ENCODE measurements around the gene DYNLT2.
A peak's percentile ranks its signal among the peaks of the same experiment; 100 is the strongest.

The DYNLT2 gene, protein sequence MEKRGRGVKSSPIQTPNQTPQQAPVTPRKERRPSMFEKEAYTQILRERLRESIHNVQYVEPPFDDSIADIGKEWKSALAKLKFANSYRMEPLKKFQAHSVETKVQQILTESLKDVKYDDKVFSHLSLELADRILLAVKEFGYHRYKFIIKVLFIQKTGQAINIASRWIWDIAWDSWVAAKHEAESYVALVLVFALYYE

DNA sequence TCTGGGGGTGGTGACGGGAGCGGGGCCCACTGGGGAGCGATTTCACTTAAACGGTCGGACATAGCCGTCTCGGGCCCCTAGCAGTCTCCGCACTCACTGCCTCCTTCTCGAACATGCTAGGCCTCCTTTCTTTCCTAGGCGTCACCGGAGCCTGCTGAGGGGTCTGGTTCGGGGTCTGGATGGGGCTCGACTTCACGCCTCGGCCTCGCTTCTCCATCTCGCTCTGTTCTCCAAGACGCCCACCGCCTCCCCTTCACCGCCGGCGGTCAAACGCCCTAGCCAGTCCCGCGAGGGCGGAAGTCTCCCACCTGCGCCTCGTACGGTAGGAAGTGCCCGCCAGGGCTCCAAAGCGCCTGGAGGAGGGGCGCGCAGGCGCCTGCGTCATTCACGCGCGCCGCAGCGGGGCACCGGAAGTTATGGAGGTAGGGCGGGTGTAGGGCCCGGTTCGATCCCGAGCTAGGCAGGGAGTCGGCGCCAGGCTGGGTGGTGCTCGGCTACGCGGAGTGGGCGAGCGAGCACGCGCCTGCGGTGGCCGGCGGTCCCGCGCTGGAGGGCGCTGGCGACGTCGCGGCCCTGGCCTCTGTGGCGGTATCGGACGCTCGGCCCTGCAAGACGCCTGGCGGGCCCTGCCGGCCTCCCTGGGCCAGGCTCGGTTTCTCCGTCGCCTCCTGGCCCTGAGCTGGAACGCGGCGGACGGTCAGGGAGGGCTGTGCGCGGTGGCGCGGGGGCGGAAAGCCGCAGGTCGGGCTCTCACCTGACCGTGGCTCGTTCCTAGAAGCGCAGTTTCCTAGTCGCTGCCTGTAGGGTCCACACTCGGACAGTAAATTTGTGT lies at the start of gene DYNLT2, which contains the start of gene ERMARD:
TSS of gene DYNLT2 (minus strand) at position 331 of the 832 bp plus-strand sequence. CDS start at position 217, 114 bp downstream.
TSS of gene ERMARD (plus strand) at position 381 of the 832 bp plus-strand sequence. CDS start at position 417, 36 bp downstream.
- DNase-seq, result peak; percentile 98

DNA sequence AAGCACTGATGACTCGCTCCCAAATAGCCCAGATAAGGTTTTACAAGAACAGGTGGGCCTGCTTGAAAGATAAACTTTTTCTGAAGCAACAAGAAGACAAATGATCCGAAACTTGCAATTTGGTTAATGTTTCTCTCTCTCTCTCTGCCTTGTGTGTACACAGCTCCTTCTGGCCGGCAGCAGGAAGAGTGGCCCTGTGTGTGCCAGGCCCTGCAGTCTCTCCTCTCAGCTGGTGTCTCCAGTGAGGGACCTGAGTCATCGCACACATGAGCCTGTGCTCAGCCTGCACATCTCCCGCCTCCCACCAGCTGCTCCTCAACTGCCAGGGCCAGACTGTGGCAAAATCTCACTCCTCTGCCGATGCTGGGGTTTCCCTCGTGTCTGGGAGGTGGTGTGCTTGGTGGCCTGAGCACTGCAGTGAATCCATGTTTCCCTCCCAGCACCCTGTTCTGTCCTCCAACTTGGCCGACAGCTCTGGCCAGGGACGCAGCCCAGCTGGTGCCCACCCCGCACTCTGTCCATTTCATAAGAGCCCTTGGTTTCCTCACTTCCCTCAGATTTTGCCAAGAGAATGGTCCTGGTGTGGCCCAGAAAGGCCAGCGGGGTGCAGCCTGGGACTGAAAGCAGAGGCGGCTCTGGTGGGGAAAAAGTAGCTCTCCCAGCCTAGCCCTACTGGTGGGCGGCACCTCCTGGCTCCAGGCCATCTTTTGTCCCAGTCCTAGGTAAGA lies 49.5 kb upstream of the DYNLT2 start:
- no peak for DNase-seq

DNA sequence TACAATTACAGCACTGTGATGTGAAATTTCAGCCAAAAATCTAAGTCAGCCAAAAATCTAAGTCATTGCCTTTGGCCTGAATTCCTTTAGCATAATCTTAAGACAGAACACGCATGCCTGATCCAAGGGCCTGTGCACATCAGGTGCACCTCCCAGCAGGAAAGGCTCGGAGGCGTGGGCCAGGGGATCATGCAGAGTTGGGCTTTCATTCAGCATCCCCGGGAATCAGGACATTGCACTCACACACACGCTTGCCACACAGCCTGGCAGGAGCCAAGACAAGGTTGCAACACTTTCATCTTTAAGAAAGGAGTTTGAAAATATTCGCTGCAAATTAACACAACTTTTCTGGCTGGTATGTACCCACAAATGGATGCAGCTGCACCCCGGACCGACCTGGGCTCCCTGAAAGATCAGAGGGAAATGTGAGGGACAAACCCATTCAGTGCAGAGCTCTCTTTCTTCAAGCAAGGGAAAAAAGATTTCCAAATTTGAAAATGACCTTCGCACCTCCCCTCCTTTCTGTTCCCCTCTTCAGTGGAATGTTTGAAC lies 48.8 kb upstream of the DYNLT2 start:
- DNase-seq, result no peak

DNA sequence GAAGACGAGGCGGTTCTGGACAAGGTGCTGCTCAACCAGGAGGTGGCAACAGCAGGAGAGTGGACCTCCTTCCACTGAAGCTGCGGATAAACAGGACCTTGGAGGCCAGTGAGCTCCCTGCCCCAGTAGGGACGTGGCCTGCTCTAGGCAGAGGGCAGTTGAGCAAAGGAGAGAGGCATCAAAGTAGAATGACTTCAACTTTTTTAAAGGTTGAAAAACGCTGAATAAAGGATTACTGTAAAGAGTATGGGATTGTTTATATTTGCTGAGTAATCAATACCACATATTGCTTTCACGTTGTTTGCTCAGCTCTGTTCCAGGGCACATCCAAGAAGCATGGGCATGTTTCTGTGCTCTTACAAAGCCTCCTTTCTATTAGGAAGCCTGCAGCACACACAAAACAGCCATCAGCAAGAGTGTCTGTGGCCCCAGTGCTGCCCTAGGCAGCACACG lies 48.1 kb upstream of the DYNLT2 start:
- no peak for DNase-seq

DNA sequence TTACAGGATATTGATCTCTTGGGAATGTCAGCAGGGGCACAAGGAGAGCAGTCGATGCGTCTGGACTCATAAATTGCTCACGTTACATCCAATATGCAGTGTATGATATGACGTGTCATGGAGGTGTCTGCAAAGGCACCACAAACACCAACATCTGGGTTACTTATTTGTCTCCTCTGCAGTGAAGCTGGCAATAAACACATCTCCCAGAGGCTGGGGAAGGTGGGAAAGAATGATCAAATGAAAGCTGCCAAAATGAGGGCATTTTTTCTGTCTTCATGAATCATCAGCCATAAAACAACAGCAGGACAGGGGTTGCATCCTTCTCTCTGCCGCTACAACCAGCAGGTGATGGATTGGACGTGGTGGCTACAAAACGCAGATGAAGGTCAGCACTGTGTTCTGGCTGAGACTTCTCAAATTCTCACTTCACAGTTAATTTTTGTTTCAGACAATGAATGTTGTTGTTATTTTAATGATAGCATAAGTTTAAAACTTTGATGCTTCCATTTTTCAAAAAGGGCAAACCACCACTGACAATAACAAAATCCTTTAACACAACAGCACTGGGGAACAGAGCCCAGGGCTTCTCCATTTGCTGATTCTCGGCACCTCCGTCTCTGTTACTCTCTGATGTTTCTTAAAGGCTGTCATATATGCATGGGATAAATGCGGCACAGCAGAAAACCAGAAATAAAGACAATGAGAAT lies 47.5 kb upstream of the DYNLT2 start:
- DNase-seq, result no peak

DNA sequence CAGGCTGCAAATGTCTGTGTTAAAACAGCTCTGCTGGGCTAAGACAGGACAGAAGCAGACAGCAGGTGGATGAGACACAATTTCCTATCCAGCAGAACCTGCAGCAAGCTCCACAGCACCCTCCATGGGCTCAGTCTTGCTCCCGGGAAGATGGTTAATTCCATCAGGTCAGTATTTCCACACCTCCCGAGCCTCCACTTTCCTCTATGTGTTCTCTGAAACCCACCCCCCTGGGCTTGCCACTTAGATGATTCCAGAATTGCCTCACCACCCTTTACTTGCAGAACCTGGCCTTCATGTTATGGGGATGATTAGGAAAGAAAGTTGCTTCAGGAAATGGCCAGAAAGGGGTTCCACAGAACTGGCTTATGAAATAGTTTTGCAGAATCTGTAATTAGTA lies 43.8 kb upstream of the DYNLT2 start:
- DNase-seq, result no peak

DNA sequence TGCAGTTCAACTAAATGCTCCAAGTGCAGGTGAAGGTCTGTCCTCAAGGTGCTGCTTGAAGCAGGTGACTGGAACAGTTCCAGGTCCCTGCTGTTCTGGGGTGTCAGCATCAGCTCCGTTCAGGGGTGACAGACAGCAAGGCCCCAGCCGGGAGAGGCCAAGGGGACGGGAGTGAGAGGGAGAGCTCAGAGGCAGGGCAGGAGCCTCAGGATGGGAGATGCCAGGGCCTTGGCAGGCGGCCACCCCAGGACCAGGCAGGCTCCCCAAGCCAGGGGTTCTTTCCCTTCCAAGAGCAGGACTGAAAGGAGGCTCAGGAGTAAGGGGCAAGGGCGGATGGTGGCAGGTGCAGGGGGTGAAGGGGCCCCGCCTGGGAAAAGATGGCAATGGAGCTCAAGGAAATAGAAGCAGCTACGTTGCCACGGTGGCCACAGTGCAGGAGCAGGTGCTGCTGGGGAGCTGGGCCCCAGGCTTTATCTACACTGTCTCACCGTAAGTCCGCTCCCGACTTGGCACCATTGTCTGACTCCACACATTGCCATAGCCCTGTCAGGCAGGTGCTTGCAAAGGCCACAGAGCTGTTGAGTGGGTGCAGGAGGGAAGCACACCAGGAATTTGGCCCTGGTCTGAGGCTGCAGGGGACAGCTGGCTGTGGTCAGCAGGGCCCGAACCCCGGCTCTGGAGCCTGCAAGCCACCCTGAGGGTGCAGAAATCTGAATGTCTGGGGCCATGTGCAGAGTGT lies 43.1 kb upstream of the DYNLT2 start:
- DNase-seq, result no peak

DNA sequence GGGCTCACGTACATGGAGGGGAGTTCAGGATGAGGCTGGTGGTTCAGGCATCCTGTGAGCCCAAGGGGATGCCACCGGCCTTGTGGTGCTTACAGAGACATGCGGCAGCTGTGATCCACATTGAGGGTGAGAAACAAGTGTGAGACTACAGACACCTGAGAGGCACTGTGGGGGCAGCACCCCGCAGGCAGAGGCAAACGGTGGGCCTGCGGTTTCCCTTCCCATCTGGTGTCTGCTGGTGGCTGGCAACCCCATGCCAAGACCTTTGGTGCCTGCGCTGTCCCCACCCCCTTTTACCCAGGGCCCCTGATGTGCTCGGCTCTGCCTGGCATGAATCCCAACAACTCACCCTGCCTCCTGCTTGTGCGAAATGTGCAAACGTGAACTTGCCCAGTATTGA lies 42.0 kb upstream of the DYNLT2 start:
- DNase-seq, result no peak

DNA sequence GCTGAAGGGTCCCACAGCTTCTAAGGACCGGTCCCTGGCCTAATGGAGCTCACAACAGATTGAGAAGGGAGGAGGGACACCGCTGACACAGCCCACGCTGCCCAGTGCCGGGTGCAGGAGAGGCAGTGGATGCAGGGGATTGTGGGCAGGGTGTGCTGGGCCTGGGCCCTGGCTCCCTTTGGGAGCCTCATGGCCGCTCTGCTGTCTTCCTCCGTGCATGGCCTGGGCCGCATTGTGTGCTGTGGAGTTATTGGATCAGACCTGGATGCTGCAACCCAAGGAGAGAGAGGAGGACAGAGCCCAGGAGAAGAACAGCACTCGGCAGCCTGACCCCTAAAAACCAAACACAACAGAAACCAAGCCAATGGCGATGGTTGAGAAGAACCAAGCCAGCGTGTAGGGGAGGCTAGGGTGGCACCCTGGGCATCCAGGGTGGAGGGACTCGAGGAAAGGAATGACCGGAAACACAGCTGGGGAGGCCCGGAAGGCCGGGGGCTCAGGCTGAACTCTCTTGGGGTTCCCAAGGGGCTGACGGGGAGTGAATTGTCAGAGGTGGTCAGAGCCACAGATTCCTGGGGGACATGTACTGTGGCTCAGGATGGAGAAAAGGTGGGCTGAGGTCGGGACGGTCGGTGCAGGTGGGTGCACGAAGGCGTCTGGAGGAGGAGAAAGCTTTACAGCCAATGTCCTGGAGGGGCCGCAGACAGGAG lies 41.1 kb upstream of the DYNLT2 start:
- DNase-seq, result no peak

DNA sequence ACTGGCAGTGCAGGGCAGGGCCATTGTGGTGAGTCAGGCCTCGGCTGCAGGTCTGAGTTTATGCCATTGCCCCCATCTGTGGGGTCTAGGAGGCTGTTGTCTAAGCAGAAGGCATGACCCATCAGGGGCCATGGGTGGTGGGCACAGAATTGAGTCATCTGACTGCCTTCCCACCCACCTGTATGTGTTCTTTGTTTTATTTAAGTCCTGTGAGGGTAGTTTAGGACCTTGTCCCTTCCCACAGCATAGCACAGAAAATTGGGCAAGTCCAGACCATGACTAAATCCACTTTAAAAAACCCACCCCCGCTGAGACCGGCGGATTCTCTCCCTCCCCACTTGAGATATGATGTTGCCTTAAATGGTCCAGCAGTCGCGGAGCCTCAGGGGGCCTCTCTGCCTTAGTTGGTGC lies 40.4 kb upstream of the DYNLT2 start:
- DNase-seq, result no peak

DNA sequence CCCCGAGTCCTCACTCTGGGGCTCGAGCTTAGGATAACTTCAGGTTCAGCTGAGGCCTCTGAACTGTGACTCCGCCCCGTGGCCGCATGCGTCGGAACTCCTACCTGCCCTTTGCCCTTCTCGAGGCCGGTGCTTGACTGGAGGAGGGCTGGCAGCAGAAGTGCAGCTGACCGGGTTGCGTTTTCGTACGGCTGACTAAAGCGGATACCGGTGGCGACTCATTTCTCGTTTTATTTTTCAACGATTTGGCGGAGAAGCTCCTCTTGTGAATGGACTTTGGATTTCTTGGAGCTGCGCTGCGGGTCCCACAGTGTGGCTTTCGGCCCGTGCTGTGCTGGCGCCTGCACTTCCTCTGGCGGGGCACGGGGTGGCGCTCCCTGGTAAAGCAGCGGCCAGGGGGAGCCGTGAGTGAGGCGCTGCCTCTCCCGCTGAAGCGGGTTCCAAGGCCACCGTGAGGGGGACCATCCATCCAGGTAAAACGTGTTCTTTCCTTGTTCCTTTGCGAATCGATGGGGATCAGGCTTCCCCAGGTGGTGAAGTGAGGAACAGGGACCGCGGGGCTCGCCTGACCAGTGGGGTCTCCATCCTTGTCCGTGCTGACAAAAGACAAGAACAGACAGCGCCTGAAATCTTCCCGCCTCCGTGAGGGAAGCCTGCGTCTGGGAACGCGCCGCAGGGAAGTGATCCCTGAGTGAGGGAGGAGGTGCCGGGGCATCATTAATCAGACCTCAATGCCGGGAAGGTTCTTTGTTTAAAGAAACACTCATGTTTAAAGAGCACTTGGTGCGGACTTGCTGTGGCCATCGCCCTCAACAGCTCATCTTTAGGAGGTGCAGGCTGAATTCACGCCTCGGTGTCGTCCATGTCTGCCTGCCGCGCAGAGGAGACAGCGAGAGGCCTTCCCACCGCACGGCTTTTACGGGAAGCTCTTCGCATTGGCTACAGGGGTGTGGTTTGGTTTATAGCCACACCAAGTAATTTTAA lies 38.9 kb upstream of the DYNLT2 start:
- DNase-seq, result peak; percentile 90

DNA sequence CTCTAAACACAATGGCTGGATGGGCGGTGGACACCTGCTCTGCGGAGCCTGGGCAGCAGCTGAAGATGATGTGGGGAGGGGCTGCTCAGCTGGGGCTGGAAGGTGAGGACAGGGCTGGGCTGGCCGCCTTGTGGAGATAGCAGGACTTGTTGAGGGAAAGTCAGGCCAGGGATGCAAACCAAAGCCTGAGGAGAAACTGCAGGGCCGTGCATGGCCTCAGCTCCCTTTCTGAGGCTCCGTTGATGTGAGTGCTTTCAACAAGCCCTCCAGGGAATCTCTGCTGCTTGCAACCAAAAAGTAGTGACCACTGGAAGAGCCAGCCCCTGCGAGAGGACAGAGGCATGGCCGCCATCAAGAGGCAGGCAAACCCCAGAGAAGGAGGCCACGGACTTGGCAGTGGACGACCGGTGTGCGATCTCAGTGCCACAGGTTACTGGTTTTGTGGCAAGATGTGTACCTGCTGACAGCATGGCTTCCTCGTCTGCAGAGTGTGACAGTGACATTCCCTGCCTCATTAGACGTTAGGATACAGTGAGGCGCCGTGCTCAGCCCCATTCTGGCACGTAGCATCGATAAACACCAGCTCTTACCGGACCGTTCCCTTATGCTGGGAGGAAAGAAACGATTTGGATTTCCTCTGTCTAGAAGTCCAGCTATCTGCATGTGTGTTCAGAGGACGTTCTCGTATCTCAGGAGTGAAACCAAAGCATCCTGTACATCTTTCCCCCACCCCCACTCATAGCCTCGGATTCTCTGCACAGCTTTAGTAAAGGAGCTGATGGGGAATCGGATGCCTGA lies 38.0 kb upstream of the DYNLT2 start:
- peak; percentile 48 for DNase-seq

DNA sequence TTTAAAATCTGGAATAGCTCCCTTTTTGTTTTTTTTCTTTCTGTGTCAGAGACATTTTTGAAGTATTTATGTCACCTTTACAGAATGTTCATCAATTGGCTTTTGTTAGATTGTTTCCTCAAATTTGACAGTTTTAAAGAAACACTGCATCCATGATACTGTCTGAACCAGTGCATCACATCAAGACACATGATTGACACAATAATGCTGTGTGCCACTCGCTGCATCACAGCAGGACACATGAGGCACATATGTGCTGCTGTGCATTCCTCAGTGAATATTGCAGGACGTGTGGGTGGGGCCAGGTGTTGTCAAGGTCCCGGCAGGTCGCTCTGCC lies 37.4 kb upstream of the DYNLT2 start:
- no peak for DNase-seq

DNA sequence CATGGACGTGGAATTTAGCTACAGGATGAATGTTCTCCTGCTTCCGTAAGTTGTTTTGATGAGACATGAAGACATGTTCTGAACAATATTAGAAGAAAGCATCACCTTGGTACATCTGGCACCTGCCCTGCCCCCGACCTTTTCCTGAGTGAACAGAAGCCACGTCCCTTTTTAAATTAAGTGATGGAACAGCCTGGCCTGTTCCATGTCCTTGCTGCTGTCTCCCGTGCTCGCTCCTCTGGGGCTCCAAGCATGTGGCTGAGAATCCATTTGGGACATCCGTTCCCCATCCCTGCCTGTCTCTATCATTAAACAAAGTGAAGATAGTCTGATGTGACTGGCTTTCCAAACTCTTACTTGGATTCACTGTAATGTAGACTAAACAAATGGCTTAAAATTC lies 36.4 kb upstream of the DYNLT2 start:
- DNase-seq, result peak; percentile 15

DNA sequence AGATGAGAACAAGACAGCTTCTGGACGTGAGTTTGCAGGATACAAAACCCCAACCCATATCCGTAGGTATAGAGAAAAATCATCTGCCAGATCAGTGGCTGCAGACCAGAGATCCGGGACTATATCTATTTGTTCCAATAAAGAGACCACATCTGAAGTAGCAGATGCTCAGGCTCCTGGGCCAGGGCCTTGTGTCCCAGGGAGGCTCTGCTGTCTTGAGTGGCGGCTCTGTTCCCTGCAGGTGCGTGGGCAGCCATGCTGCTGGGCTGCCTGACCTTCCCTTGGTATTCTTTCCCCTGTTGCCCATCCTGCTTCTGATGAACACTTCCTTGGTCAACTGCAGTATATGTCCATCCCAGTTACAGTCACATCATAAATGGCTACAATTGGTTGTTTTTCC lies 35.0 kb upstream of the DYNLT2 start:
- DNase-seq, result no peak

DNA sequence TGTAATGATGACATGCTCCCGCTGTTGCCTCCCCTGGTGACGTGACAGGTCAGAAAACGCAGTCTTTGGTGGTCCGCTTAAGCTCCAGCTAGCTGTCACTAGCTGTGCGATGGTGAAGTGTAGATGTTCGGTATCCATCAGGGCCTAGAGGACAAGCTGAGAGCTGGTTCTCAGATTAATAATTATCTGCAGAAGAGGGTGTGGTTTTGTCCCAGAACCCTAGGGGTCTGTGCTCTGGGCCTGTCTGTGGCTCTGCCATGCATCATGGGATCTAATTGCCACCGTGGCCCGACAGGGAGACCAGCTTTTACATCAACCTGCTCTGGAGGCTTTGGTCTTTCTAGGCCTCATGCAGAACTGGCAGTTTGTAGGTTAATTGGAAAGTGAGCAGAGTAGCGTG lies 34.2 kb upstream of the DYNLT2 start:
- peak; percentile 40 for DNase-seq

DNA sequence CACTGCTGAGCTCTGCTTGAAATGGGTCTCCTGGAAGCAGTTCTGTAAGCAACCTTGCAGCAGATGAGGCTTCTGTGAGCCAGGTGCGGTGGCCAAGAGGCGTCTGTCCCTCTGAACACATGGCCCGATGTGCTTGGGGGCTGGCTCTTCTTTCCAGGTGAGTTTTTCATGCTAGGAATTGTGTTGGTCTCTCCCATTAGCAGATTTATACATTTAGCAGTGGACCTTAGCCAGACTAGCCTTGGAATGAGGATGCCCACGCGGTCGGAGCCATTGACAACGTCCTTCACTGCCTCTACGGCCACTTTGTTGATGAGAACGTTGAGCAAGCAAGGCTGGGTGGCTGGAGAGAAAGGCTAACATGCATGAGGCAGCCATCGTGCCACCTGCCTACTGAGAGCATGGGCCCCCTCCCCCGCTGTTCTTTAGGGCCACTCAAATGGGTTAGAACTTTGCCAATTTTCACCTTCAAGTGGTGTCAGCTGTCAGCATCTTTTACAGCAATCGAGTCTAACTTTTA lies 33.5 kb upstream of the DYNLT2 start:
- DNase-seq, result peak; percentile 37

DNA sequence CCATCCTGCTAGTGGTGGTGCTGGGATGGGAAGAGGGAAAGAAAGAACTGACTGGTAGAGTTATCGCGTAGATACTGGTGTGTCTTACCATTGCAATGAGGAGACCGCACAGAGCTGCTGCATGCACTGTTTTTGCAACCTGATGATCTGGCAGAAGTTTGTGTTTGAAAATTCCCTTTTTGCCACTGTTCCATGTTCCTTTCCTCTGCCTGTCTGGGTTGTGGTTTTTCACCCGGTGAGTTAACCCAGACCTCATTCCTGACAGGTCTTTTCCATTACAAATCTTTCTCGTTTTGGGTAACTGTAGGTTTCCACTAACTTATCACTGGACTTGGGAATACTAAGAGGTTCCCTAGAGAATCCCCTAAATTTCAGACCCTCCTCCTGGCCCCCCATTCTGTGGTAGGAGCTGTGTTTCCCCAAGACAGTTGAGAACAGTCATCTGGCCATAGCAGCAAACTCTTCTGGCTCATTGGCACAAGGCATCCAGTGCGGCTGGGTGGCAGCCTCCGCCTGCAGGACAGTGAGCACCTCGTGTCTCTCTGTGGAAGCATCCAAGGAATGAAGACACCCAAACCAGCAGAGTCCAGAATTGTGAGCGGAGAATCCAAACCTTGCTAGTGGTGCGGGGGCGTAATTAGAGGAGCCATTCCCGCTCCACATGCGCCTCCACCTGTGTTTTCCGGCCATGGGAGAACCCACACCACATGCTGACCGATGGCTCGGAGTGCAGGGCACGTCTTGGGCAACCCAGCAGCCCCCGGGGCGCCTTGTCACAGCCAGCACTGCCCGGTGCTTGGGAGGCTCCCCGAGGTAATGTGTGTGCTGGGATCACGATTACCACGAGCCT lies 32.8 kb upstream of the DYNLT2 start:
- no peak for DNase-seq
